HEK293 (cell line): ENCODE measurements around the gene C16orf92.

Source experiments
- TCF7L2 ChIP-seq: IDR thresholded peaks from 2 replicates; pipeline ENCODE4 v1.6.1; 2011; ENCODE audit warnings: low read depth, mild to moderate bottlenecking, inconsistent platforms, low read length, moderate library complexity, borderline replicate concordance
- ZNF560 ChIP-seq: fragments of 450-650 bp; formaldehyde crosslinking; IDR thresholded peaks from 2 replicates; pipeline ENCODE4 v1.5.1; 2017; ENCODE audit warnings: missing biosample characterization, missing genetic modification characterization, borderline replicate concordance
- ZNF660 ChIP-seq: fragments of 450-650 bp; IDR thresholded peaks from 2 replicates; pipeline ENCODE4 v1.5.1; 2018; ENCODE audit warnings: missing biosample characterization, mild to moderate bottlenecking, missing genetic modification characterization
- TF ChIP-seq, protein P1 (sequence below): fragments of 450-650 bp; formaldehyde crosslinking; IDR thresholded peaks from 2 replicates; pipeline ENCODE4; 2016; ENCODE audit warnings: missing biosample characterization, missing genetic modification characterization
- TF ChIP-seq, protein P2 (sequence below): fragments of 450-650 bp; formaldehyde crosslinking; IDR thresholded peaks from 2 replicates; pipeline ENCODE4 v1.5.1; 2016; ENCODE audit warnings: missing biosample characterization, missing genetic modification characterization
- TF ChIP-seq, protein P3 (sequence below): fragments of 450-650 bp; formaldehyde crosslinking; IDR thresholded peaks from 2 replicates; pipeline ENCODE4 v1.5.1; 2016; ENCODE audit warnings: missing biosample characterization, missing genetic modification characterization
- TF ChIP-seq, protein P4 (sequence below): fragments of 450-650 bp; formaldehyde crosslinking; IDR thresholded peaks from 2 replicates; pipeline ENCODE4 v1.5.1; 2016; ENCODE audit warnings: missing biosample characterization, missing genetic modification characterization
- TF ChIP-seq, protein P5 (sequence below): fragments of 450-650 bp; formaldehyde crosslinking; IDR thresholded peaks from 2 replicates; pipeline ENCODE4 v1.5.1; 2016; ENCODE audit warnings: missing biosample characterization, missing genetic modification characterization
- TF ChIP-seq, protein P6 (sequence below): fragments of 450-650 bp; formaldehyde crosslinking; IDR thresholded peaks from 2 replicates; pipeline ENCODE4 v1.5.1; 2016; ENCODE audit warnings: missing biosample characterization, missing genetic modification characterization
- TF ChIP-seq, protein P7 (sequence below): sonication (generic); formaldehyde crosslinking; IDR thresholded peaks from 2 replicates; pipeline ENCODE4 v1.8.1; 2022; ENCODE audit warnings: mild to moderate bottlenecking, moderate library complexity, missing genetic modification reagents

DNA sequence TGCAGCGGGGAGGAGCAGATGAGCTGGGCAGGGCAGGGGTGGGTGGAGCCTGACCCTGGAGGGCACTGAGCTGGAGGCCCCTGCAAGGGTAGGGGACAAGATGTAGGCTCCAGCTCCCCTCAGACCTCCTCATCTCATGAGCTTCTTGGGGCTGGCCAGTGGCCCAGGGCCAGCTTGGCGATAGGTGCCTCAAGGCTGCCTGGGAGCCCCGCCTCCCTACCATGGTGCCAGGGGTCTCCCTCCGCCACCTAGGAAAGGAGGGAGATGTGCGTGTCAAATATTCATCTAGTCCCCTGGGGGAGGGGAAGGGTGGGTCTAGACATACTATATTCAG lies 31.5 kb upstream of the C16orf92 start:
- TF ChIP-seq, protein P1, sequence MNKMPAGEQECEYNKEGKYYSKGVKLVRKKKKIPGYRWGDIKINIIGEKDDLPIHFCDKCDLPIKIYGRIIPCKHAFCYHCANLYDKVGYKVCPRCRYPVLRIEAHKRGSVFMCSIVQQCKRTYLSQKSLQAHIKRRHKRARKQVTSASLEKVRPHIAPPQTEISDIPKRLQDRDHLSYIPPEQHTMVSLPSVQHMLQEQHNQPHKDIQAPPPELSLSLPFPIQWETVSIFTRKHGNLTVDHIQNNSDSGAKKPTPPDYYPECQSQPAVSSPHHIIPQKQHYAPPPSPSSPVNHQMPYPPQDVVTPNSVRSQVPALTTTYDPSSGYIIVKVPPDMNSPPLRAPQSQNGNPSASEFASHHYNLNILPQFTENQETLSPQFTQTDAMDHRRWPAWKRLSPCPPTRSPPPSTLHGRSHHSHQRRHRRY (tag by site-specific recombination) = no peak
- TF ChIP-seq, protein P2, sequence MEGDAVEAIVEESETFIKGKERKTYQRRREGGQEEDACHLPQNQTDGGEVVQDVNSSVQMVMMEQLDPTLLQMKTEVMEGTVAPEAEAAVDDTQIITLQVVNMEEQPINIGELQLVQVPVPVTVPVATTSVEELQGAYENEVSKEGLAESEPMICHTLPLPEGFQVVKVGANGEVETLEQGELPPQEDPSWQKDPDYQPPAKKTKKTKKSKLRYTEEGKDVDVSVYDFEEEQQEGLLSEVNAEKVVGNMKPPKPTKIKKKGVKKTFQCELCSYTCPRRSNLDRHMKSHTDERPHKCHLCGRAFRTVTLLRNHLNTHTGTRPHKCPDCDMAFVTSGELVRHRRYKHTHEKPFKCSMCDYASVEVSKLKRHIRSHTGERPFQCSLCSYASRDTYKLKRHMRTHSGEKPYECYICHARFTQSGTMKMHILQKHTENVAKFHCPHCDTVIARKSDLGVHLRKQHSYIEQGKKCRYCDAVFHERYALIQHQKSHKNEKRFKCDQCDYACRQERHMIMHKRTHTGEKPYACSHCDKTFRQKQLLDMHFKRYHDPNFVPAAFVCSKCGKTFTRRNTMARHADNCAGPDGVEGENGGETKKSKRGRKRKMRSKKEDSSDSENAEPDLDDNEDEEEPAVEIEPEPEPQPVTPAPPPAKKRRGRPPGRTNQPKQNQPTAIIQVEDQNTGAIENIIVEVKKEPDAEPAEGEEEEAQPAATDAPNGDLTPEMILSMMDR (tag by site-specific recombination) = no peak
- TF ChIP-seq, protein P3, sequence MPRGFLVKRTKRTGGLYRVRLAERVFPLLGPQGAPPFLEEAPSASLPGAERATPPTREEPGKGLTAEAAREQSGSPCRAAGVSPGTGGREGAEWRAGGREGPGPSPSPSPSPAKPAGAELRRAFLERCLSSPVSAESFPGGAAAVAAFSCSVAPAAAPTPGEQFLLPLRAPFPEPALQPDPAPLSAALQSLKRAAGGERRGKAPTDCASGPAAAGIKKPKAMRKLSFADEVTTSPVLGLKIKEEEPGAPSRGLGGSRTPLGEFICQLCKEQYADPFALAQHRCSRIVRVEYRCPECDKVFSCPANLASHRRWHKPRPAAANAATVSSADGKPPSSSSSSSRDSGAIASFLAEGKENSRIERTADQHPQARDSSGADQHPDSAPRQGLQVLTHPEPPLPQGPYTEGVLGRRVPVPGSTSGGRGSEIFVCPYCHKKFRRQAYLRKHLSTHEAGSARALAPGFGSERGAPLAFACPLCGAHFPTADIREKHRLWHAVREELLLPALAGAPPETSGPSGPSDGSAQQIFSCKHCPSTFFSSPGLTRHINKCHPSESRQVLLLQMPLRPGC (tag by site-specific recombination) = no peak
- TF ChIP-seq TCF7L2 (no peak), ZNF560 (tag by site-specific recombination) (no peak), ZNF660 (tag by site-specific recombination) (no peak)
- TF ChIP-seq, protein P4, sequence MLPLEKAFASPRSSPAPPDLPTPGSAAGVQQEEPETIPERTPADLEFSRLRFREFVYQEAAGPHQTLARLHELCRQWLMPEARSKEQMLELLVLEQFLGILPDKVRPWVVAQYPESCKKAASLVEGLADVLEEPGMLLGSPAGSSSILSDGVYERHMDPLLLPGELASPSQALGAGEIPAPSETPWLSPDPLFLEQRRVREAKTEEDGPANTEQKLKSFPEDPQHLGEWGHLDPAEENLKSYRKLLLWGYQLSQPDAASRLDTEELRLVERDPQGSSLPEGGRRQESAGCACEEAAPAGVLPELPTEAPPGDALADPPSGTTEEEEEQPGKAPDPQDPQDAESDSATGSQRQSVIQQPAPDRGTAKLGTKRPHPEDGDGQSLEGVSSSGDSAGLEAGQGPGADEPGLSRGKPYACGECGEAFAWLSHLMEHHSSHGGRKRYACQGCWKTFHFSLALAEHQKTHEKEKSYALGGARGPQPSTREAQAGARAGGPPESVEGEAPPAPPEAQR (tag by site-specific recombination) = no peak
- TF ChIP-seq, protein P5, sequence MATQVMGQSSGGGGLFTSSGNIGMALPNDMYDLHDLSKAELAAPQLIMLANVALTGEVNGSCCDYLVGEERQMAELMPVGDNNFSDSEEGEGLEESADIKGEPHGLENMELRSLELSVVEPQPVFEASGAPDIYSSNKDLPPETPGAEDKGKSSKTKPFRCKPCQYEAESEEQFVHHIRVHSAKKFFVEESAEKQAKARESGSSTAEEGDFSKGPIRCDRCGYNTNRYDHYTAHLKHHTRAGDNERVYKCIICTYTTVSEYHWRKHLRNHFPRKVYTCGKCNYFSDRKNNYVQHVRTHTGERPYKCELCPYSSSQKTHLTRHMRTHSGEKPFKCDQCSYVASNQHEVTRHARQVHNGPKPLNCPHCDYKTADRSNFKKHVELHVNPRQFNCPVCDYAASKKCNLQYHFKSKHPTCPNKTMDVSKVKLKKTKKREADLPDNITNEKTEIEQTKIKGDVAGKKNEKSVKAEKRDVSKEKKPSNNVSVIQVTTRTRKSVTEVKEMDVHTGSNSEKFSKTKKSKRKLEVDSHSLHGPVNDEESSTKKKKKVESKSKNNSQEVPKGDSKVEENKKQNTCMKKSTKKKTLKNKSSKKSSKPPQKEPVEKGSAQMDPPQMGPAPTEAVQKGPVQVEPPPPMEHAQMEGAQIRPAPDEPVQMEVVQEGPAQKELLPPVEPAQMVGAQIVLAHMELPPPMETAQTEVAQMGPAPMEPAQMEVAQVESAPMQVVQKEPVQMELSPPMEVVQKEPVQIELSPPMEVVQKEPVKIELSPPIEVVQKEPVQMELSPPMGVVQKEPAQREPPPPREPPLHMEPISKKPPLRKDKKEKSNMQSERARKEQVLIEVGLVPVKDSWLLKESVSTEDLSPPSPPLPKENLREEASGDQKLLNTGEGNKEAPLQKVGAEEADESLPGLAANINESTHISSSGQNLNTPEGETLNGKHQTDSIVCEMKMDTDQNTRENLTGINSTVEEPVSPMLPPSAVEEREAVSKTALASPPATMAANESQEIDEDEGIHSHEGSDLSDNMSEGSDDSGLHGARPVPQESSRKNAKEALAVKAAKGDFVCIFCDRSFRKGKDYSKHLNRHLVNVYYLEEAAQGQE = no peak
- TF ChIP-seq, protein P6, sequence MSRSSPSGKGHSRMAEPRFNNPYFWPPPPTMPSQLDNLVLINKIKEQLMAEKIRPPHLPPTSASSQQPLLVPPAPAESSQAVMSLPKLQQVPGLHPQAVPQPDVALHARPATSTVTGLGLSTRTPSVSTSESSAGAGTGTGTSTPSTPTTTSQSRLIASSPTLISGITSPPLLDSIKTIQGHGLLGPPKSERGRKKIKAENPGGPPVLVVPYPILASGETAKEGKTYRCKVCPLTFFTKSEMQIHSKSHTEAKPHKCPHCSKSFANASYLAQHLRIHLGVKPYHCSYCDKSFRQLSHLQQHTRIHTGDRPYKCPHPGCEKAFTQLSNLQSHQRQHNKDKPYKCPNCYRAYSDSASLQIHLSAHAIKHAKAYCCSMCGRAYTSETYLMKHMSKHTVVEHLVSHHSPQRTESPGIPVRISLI (tag by site-specific recombination) = no peak
- TF ChIP-seq, protein P7, sequence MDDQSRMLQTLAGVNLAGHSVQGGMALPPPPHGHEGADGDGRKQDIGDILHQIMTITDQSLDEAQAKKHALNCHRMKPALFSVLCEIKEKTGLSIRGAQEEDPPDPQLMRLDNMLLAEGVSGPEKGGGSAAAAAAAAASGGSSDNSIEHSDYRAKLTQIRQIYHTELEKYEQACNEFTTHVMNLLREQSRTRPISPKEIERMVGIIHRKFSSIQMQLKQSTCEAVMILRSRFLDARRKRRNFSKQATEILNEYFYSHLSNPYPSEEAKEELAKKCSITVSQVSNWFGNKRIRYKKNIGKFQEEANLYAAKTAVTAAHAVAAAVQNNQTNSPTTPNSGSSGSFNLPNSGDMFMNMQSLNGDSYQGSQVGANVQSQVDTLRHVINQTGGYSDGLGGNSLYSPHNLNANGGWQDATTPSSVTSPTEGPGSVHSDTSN (CRISPR knock-in tag) = no peak
